ENCODE data around the gene TBCD. TPM values are rescaled to one million over a fixed set of nuclear protein-coding genes. Genes with fewer than 3 reads are reported as not detected.

TBCD gene
- total RNA-seq, 2 donors from 2014 or later = 55.0 to 55.5 TPM

- Histone ChIP-seq H3K4me3 (no peak overlapping the region), H3K27ac (no peak overlapping the region), H3K9me3 (no peaks in the 10 kb centered on the region), H3K27me3 (replicated peaks; ENCODE audit: insufficient read depth) (no peaks in the 10 kb centered on the region), H3K36me3 (peaks cover 5% of the 10 kb centered on the region), H3K4me1 (ENCODE audit: control insufficient read depth in 1 of 2, low read depth in 2 of 2) (peaks cover 7 to 11% of the 10 kb centered on the region in 2 donors)
- DNase-seq (ENCODE audit: low spot score) = no peak
- TF ChIP-seq, protein P1, sequence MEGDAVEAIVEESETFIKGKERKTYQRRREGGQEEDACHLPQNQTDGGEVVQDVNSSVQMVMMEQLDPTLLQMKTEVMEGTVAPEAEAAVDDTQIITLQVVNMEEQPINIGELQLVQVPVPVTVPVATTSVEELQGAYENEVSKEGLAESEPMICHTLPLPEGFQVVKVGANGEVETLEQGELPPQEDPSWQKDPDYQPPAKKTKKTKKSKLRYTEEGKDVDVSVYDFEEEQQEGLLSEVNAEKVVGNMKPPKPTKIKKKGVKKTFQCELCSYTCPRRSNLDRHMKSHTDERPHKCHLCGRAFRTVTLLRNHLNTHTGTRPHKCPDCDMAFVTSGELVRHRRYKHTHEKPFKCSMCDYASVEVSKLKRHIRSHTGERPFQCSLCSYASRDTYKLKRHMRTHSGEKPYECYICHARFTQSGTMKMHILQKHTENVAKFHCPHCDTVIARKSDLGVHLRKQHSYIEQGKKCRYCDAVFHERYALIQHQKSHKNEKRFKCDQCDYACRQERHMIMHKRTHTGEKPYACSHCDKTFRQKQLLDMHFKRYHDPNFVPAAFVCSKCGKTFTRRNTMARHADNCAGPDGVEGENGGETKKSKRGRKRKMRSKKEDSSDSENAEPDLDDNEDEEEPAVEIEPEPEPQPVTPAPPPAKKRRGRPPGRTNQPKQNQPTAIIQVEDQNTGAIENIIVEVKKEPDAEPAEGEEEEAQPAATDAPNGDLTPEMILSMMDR (IDR thresholded peaks at IDR 0.05) = no peak
- ATAC-seq (ENCODE audit: insufficient number of reproducible peaks, low FRiP score, low read depth) = no peak
Observed at GRCh38 chr17:82790391-82790790, 38.5 kb downstream of the TBCD start.

- DNase-seq (ENCODE audit: low spot score) (no peak), ATAC-seq (ENCODE audit: insufficient number of reproducible peaks, low FRiP score, low read depth) (no peak)
- no peaks in the 10 kb centered on the region for H3K9me3 ChIP-seq
- H3K27me3 ChIP-seq (replicated peaks; ENCODE audit: insufficient read depth) = no peaks in the 10 kb centered on the region
- no peak overlapping the region for H3K4me3 ChIP-seq
- peaks cover 7 to 11% of the 10 kb centered on the region in 2 donors for H3K4me1 ChIP-seq (ENCODE audit: control insufficient read depth in 1 of 2, low read depth in 2 of 2)
- H3K36me3 ChIP-seq = peaks cover 5% of the 10 kb centered on the region
- no peak overlapping the region for H3K27ac ChIP-seq
- TF ChIP-seq, protein P1 (IDR thresholded peaks at IDR 0.05) = no peak
Observed at GRCh38 chr17:82791532-82791931, 39.7 kb downstream of the TBCD start.

- Histone ChIP-seq H3K4me1 (ENCODE audit: control insufficient read depth in 1 of 2, low read depth in 2 of 2) (peaks cover 7 to 11% of the 10 kb centered on the region in 2 donors), H3K27me3 (replicated peaks; ENCODE audit: insufficient read depth) (no peaks in the 10 kb centered on the region), H3K4me3 (no peak overlapping the region), H3K36me3 (peaks cover 5% of the 10 kb centered on the region), H3K9me3 (no peaks in the 10 kb centered on the region), H3K27ac (no peak overlapping the region)
- ATAC-seq (ENCODE audit: insufficient number of reproducible peaks, low FRiP score, low read depth) (no peak), DNase-seq (ENCODE audit: low spot score) (no peak)
- TF ChIP-seq, protein P1 (IDR thresholded peaks at IDR 0.05) = no peak
Observed at GRCh38 chr17:82793974-82794630, 42.2 kb downstream of the TBCD start.

GRCh38 chr17:82794781-82795482 lies 43.1 kb downstream of the TBCD start:
- Histone ChIP-seq H3K27me3 (replicated peaks; ENCODE audit: insufficient read depth) (no peaks in the 10 kb centered on the region), H3K36me3 (peaks cover 10% of the 10 kb centered on the region), H3K4me3 (no peak overlapping the region), H3K27ac (no peak overlapping the region), H3K4me1 (ENCODE audit: control insufficient read depth in 1 of 2, low read depth in 2 of 2) (peaks cover 7 to 11% of the 10 kb centered on the region in 2 donors), H3K9me3 (no peaks in the 10 kb centered on the region)
- no peak for DNase-seq (ENCODE audit: low spot score)
- TF ChIP-seq, protein P1 (IDR thresholded peaks at IDR 0.05) = no peak
- ATAC-seq (ENCODE audit: insufficient number of reproducible peaks, low FRiP score, low read depth) = no peak

DNA sequence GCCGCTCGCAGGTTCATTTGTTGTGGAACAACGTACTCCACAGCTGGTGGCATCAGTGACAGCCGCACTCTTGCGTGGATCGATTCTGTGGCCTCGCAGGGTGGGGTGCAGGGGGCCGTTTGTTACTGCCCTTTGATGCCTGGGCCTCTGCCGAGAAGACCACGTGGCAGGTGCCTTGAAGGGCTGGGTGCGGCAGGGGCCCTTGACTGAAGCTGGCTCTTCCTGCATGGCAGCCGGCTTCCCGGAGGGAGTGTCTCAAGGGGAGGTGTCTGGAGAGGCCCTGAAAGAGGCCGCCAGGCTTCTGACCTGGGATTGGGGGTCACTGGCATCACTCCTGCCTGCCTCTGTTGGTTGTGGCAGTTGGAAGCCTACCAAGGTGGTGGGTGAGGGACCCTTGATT lies 43.8 kb downstream of the TBCD start:
- no peak overlapping the region for H3K4me3 ChIP-seq
- H3K4me1 ChIP-seq (ENCODE audit: control insufficient read depth in 1 of 2, low read depth in 2 of 2) = peaks cover 7 to 11% of the 10 kb centered on the region in 2 donors
- DNase-seq (ENCODE audit: low spot score) (no peak), ATAC-seq (ENCODE audit: insufficient number of reproducible peaks, low FRiP score, low read depth) (no peak)
- TF ChIP-seq, protein P1 (IDR thresholded peaks at IDR 0.05) = no peak
- H3K36me3 ChIP-seq = peaks cover 14% of the 10 kb centered on the region
- H3K27me3 ChIP-seq (replicated peaks; ENCODE audit: insufficient read depth) = no peaks in the 10 kb centered on the region
- no peaks in the 10 kb centered on the region for H3K9me3 ChIP-seq
- no peak overlapping the region for H3K27ac ChIP-seq
